Hindlimb muscle (tissue), 1 donor: ENCODE measurements around the gene ACSM3. TPM values are rescaled to one million over a fixed set of nuclear protein-coding genes. Genes with fewer than 3 reads are reported as not detected.
"Not testable (repeated sequence)": the region's sequence is repeated elsewhere in the genome, so short reads cannot be mapped to it uniquely, and the experiment has no call there.

Experiments used
- DNase-seq: peaks from one replicate; pipeline ENCODE4 v3.0.0-alpha.2; 2013
- polyA plus RNA-seq: library from polyadenylated mRNA; unstranded; fragments of 120-200 nt; gene quantifications from one replicate; pipeline ENCODE4 v1.2.1, GENCODE V29; 2013; ENCODE audit not compliant: insufficient read length

ACSM3 gene
- polyA plus RNA-seq, 1 donor: 3.6 TPM

- DNase-seq: no peak
Measured at GRCh38 chr16:20760346-20760745, 3.5 kb upstream of the ACSM3 start.

DNA sequence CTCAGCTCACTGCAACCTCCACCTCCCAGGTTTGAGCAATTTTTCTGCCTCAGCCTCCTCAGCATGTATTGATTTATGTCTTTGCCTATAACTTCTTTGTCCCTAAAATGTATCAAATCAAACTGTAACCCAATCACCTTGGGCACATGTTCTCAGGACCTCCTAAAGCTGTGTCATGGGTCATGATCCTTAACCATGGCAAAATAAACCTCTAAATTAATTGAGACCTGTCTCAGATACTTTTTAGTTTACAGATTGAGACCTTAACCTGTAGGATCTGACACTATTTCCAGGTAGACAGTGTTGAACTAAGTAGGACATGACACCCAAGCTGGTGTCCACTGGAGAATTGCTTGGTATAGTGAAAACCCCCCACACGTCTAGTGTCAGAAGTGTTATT, 2.6 kb upstream of the ACSM3 start:
- DNase-seq: no peak

GRCh38 chr16:20762404-20763123, 1.2 kb upstream of the ACSM3 start:
- DNase-seq: no peak

DNA sequence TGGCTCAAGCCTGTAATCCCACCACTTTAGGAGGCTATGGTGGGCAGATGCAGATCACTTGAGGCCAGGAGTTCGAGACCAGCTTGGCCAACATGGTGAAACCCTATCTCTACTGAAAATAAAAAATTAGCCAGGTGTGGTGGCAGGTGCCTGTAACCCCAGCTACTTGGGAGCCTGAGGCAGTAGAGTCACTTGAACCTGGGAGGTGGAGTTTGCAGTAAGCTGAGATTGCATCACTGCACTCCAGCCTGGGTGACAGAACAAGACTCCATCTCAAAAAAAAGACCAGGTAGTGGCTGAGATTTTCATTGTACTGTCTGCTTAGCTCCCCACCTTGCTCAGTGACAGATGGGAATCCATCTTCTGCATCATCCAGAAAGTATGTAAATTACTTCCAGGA, 634 bp downstream of the ACSM3 start:
- DNase-seq: not testable (repeated sequence)

GRCh38 chr16:20765732-20766131, 1.9 kb downstream of the ACSM3 start:
- no peak for DNase-seq

DNA sequence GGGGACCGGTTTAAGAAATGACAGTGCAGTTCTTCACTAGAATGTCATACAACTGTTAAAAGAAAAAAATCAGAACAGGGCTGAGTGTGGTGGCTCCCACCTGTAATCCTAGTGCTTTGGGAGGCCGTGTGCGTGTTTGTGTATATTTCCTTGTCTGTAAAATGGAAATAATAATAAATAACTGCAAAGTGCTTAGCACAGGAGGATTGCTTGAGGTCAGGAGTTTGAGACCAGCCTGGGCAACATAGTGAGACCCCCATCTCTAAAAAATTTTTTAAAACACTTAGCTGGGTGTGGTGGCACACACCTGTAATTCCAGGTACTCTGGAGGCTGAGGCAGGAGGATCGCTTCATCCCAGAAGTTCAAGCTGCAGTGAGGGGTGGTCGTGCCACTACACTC, 2.5 kb downstream of the ACSM3 start:
- no peak for DNase-seq

DNA sequence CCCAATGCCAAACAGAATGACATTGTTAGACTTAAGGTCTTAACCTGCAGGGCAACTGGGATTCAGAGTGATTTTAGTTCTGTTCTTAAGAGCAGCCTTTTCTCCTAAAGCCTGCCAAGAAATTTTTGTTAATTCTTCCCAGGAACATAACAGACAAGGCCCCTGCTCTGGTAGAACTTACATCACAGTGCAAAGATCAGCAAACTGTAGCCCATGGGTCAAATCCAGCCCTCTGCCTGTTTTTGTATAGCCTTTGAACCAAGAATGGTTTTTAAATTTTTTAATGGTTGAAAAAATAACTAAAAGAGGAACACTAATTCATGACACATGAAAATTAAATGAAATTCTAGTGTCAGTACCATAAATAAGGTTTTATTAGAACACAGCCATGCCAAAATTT, 3.8 kb downstream of the ACSM3 start:
- no peak for DNase-seq

DNA sequence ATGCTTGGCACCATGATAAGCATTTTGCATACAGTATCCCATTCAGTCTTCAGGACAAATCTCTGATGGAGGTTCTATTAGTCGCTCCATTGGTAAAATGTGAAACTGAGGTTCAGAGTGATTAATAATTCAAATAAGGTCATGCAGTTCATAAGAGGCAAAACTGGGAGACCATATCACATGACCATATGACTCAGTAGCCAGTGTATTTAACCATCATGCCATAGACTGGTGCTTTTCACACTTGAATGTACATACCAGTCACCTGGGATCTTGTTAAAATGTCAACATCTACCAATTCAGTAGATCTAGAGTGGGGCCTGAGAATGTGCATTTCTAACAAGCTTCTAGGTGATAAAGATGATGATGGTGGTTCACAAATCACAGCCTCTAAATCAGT, 4.3 kb downstream of the ACSM3 start:
- no peak for DNase-seq

DNA sequence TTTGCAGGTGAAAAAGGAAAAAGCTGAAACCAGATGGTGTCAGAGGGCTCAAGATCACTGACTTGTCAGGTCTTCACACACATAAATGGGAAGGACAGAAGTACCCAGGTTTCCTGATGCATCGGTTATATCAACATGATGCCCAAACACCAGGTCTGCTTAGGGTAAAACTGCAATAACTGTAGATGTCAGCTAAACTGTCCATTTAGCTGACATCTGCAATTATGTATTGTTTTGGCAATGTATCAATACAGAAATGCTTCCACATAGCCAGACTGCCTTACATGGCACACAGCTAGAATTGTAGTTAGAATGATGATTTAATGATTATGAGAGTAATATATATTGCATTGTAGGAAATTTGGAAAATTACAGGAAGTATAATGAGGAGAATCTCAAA, 5.0 kb downstream of the ACSM3 start:
- no peak for DNase-seq

DNA sequence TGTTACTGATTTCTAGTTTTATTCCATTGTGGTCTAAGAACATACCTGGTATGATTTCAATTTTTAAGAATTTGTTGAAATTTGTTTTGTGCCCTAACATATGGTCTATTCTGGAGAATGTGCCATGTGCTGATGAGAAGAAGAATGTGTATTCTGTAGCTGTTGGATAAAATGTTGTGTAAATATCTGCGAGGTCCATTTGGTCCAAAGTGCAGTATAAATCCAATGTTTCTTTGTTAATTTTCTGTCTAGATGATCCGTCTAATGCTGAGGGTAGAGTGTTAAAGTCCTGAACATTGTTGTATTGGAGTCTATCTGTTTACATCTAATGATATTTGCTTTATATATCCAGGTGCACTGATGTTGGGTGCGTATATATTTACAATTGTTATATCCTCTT, 9.9 kb downstream of the ACSM3 start:
- DNase-seq: no peak

DNA sequence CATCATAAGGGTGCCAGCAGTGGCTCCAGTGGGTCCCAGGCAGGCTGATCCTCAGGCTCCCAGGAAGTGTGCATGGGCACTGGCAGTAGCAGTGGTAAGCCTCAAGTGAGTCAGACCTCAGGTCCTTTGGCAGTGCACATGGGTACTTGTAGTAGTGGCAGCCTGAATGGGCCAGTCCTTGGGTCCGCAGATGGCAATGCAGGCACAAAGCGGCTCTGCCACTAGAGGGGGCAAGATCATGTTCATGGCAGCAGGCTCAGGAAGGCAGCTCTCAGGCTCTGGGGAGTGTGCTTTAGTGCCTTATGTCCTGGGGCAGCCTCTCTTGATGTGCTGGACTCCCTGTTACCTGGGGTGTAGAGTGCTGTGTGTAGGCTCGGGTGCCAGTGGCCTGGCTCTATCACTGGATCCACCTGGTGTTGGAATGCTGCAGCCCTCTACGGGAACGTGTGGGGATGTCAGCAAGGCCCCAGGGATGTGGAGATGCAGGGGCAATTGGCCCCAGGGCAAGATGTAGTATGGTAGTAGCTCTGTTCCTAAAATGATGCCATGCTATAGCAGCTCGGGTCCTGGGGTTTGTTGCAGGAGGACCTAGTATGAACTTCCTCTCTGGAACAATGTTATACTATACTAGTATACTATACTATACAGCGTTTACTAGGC, 11.0 kb downstream of the ACSM3 start:
- no peak for DNase-seq

GRCh38 chr16:20781697-20782096, 17.9 kb downstream of the ACSM3 start:
- no peak for DNase-seq

DNA sequence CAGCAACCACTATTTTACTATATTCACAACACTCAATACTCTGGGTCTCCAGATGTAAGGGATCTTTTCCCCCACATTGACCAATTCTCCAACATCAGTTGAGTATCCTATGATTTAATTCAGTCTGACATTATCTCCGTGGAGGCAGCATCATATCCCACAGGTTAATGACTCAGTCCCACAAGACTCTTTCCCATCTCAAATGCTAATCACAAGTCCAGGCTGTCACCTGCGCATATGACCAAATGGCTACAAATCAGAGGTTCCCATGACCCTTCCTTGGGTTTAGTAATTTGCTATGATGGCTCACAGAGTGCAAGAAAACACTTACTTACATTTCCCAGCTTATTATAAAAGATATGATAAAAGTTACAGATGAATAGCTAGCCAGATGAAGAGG, 18.7 kb downstream of the ACSM3 start:
- no peak for DNase-seq

DNA sequence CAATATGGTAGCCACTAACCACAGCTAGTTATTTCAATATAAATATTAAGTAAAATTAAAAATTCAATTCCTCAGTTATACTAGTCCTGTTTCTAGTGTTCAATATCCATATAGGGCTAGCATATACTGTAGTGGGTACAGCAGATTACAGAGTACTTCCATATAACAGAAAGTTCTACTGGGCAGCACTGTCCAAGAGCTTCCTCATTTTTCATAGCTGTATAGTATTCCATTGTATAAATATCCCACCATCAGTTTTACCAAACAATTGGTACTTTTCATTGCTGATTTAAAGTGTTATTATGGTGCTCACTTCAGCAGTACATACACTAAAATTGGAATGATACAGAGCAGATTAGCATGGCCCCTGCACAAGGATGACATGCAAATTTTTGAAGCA, 20.4 kb downstream of the ACSM3 start:
- DNase-seq: no peak

- DNase-seq: no peak
Measured at GRCh38 chr16:20789130-20789529, 25.3 kb downstream of the ACSM3 start.

DNA sequence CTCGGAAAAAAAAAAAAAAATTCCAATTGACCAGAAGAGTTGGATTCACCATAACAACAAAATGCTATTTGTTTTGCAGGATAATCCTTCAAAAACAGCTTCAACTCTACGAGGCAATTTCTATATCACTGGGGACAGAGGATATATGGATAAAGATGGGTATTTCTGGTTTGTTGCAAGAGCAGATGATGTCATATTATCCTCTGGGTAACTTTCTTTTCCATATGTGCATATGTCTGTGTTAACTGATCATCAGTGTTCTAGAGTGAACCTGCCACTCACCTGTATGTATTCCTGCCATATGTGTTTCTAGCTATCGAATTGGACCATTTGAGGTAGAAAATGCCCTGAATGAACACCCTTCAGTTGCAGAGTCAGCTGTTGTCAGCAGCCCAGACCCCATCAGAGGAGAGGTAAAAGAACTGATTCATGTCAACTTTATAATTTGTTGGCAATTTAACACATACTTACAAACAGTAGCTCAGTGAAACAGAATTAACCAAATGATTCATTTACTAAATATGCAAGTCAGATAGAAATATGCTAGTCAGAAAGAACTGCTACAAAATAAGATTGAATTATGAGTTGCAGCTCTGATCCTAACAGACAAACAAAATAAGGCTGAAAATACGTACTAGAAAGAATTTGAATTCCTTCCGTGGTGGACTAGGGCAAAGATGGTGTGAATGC, 28.3 kb downstream of the ACSM3 start:
- DNase-seq: no peak

DNA sequence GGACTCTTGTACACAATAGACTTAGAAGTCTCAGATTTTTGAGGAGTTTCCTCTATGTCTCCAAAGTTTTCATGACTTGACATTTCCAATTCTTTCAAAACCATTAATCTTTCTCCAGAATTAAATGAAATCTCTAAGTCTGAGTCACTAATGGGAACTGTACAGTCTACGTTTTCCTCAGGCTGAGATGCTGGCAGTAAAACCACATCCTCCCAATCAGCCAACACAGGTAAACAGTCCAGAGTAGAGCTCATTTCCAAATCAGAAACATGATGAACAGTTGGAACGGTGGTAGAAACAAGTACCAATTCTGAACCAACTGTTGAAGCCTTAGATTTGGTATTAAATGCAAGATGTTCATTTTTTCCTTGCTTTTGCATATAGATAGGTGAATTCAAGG, 34.5 kb downstream of the ACSM3 start:
- no peak for DNase-seq

- DNase-seq: no peak
Measured at GRCh38 chr16:20799599-20799998, 35.8 kb downstream of the ACSM3 start.

- DNase-seq: no peak
Measured at GRCh38 chr16:20801278-20801677, 37.5 kb downstream of the ACSM3 start.

GRCh38 chr16:20803192-20803560, 39.4 kb downstream of the ACSM3 start:
- DNase-seq: no peak

- no peak for DNase-seq
Measured at GRCh38 chr16:20803561-20804214, 39.9 kb downstream of the ACSM3 start.

DNA sequence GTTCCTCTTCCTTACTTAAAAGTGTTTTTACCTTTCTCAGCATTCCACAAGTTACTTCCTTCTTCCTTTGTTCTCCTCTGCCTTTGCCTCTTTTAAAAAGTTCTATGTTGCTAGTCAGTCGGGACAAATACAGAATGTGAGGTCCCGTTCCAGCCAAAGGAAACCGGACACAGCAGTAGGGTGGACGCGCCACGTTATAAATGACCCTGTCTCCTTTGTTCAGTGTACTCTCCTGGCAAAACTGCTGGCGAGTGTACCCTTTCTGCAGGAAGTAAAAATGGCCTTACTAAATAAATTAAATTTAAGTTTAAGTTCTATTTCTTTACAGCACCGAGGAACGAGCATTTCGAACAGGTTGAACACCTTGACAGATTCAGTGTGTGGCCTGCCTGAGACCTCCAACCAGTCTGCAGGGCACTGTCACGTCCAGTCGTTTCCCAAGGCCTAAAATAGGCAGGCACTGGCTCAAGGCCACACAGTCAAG, 41.9 kb downstream of the ACSM3 start:
- DNase-seq: not testable (repeated sequence)
